Psoas muscle (tissue), 8 donors: ENCODE measurements around the gene CCDC60. TPM values are rescaled to one million over a fixed set of nuclear protein-coding genes. Genes with fewer than 3 reads are reported as not detected.

ENCODE experiments used
- ATAC-seq, 4 donors: fragments of 200-7000 bp; cut with Tn5 transposase; one replicate each; pipeline ENCODE4 v1.9.1; 2020; ENCODE audit warnings: moderate library complexity in 3 of 4, mild to moderate bottlenecking in 2 of 4
- DNase-seq, 2 donors: peaks; one replicate each; pipeline ENCODE4 v3.0.0-alpha.2; 2020
- H3K27ac ChIP-seq: fragments of 200-600 bp; one replicate; pipeline ENCODE4 v1.8.0; 2022
- H3K27me3 ChIP-seq, 3 donors: fragments of 200-600 bp in 1 of 3; one replicate each; pipeline versions ENCODE4 v1.6.1 to v1.8.0; 2013 to 2022; ENCODE audit warnings: low read length in 2 of 3, mild to moderate bottlenecking in 2 of 3, moderate library complexity in 1 of 3; ENCODE audit not compliant: insufficient read depth in 3 of 3
- H3K36me3 ChIP-seq, 2 donors: fragments of 200-600 bp in 1 of 2; one replicate each; pipeline versions ENCODE4 v1.6.1 to v1.8.0; 2013 to 2022; ENCODE audit warnings: low read depth in 1 of 2, mild to moderate bottlenecking in 1 of 2, moderate library complexity in 1 of 2; ENCODE audit not compliant: insufficient read depth in 1 of 2
- H3K4me1 ChIP-seq: fragments of 200-600 bp; one replicate; pipeline ENCODE4 v1.8.0; 2022
- H3K4me3 ChIP-seq: fragments of 200-600 bp; one replicate; pipeline ENCODE4 v1.8.0; 2022; ENCODE audit warnings: mild to moderate bottlenecking
- H3K9me3 ChIP-seq: fragments of 200-600 bp; one replicate; pipeline ENCODE4 v1.8.0; 2022
- WGBS, 3 donors: extraction: QIAGEN DNeasy Blood & Tissue Kit; methylation state at CpG; one replicate each; pipeline versions ENCODE4 v1.1.6 to v1.1.7; 2013; 5-methylcytosine and 5-hydroxymethylcytosine counted together
- intact Hi-C, 2 donors: fragments of 100-400 bp; cut with DNase I; formaldehyde crosslinking; loops; one replicate each; pipeline versions ENCODE4 v1.11.0 to v1.14.2; 2022
- polyA plus RNA-seq, 3 donors: library from polyadenylated mRNA; stranded (reverse); fragments of 200-250 nt; gene quantifications; one replicate each; pipeline ENCODE4 v1.2.3, GENCODE V29; 2013
- total RNA-seq, 4 donors: library from RNA; stranded (reverse); fragmentation: NEBNext Ultra II Directional in 2 of 4; extraction: Animal tissue kit (Norgen Biotek cat#: 25700) in 2 of 4; gene quantifications; one replicate each; pipeline versions ENCODE4 v1.2.1 to v1.2.4, GENCODE V29; 2021 to 2023
- TF ChIP-seq, protein P1 (sequence below): fragments of 200-600 bp; IDR thresholded peaks from one replicate; pipeline ENCODE4 v1.8.0; 2022; ENCODE audit warnings: antibody characterized with exemption
- donor health status: healthy with polysubstance abuse.
- donor health status: DM: no; HTN: no; CAD: no; lungs with moderate emphysema.
- donor health status: Bipolar disorder and iron deficiency.
- donor health status: healthy.
- donor health status: DM: yes; HTN: yes; CAD: no.
- donor health status: DM: no; HTN: no; CAD: no.
- donor health status: DM: no; HTN: no; CAD: no.
- donor health status: DM: yes; HTN: yes; CAD: no.

Gene CCDC60
- total and polyA plus RNA-seq, 7 donors = not detected

GRCh38 chr12:119393677-119394076 is 59.1 kb downstream of the CCDC60 start:
- DNase-seq = no peak
- Histone ChIP-seq H3K9me3 (no peaks in the 10 kb centered on the region), H3K27ac (no peak overlapping the region), H3K4me1 (no peaks in the 10 kb centered on the region), H3K4me3 (no peak overlapping the region), H3K27me3 (peaks cover 0 to 6% (median 0%) of the 10 kb centered on the region in 3 donors), H3K36me3 (no peaks in the 10 kb centered on the region)
- intact Hi-C loops = no loop called here
- ATAC-seq = no peak
- TF ChIP-seq, protein P1, sequence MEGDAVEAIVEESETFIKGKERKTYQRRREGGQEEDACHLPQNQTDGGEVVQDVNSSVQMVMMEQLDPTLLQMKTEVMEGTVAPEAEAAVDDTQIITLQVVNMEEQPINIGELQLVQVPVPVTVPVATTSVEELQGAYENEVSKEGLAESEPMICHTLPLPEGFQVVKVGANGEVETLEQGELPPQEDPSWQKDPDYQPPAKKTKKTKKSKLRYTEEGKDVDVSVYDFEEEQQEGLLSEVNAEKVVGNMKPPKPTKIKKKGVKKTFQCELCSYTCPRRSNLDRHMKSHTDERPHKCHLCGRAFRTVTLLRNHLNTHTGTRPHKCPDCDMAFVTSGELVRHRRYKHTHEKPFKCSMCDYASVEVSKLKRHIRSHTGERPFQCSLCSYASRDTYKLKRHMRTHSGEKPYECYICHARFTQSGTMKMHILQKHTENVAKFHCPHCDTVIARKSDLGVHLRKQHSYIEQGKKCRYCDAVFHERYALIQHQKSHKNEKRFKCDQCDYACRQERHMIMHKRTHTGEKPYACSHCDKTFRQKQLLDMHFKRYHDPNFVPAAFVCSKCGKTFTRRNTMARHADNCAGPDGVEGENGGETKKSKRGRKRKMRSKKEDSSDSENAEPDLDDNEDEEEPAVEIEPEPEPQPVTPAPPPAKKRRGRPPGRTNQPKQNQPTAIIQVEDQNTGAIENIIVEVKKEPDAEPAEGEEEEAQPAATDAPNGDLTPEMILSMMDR = no peak
- WGBS, 3 donors = 36 to 58% (median 57%) methylated on average over 4 of the region's 4 CpGs

GRCh38 chr12:119397540-119397939 is 63.0 kb downstream of the CCDC60 start:
- no peaks in the 10 kb centered on the region for H3K36me3 ChIP-seq
- no peaks in the 10 kb centered on the region for H3K4me1 ChIP-seq
- TF ChIP-seq, protein P1 = no peak
- H3K9me3 ChIP-seq = no peaks in the 10 kb centered on the region
- 84 to 97% (median 89%) methylated on average over 6 to 10 of the region's 10 CpGs for WGBS, 3 donors
- H3K27ac ChIP-seq = no peak overlapping the region
- intact Hi-C loops = no loop called here
- DNase-seq = no peak
- no peak overlapping the region for H3K4me3 ChIP-seq
- ATAC-seq = no peak
- peaks cover 0 to 6% (median 0%) of the 10 kb centered on the region in 3 donors for H3K27me3 ChIP-seq

GRCh38 chr12:119398190-119398589 is 63.7 kb downstream of the CCDC60 start:
- 93 to 100% (median 98%) methylated on average over 14 to 24 of the region's 24 CpGs for WGBS, 3 donors
- peaks cover 0 to 6% (median 0%) of the 10 kb centered on the region in 3 donors for H3K27me3 ChIP-seq
- H3K9me3 ChIP-seq = no peaks in the 10 kb centered on the region
- H3K27ac ChIP-seq = no peak overlapping the region
- intact Hi-C loops = no loop called here
- H3K4me3 ChIP-seq = no peak overlapping the region
- H3K4me1 ChIP-seq = no peaks in the 10 kb centered on the region
- TF ChIP-seq, protein P1 = no peak
- DNase-seq = no peak
- no peak for ATAC-seq
- H3K36me3 ChIP-seq = no peaks in the 10 kb centered on the region

DNA sequence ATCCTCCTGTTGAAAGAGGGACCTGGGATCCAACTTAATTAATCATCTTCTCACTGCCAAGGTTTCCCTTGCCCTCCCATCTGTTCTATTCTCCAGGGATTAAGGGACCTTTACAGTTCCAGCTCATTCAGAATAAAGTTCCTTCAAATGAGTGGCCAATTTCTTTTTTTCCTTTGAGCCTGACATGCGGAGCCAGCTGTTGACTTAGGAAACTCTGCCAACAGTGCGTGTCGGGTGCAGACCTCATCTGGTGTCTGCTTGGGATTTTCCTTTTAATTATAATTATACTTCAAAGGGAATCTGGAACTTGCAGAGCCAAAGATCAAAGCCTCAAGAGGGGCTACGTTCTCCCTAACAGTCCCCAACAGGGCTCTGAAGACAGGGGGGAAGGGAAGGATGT is 64.8 kb downstream of the CCDC60 start:
- Histone ChIP-seq H3K27ac (no peak overlapping the region), H3K4me1 (no peaks in the 10 kb centered on the region), H3K9me3 (no peaks in the 10 kb centered on the region), H3K4me3 (no peak overlapping the region), H3K27me3 (peaks cover 0 to 7% (median 2%) of the 10 kb centered on the region in 3 donors), H3K36me3 (no peaks in the 10 kb centered on the region)
- ATAC-seq (no peak), DNase-seq (no peak)
- TF ChIP-seq, protein P1 = no peak
- 25 to 33% (median 25%) methylated on average over 4 of the region's 4 CpGs for WGBS, 3 donors
- intact Hi-C loops = no loop called here

DNA sequence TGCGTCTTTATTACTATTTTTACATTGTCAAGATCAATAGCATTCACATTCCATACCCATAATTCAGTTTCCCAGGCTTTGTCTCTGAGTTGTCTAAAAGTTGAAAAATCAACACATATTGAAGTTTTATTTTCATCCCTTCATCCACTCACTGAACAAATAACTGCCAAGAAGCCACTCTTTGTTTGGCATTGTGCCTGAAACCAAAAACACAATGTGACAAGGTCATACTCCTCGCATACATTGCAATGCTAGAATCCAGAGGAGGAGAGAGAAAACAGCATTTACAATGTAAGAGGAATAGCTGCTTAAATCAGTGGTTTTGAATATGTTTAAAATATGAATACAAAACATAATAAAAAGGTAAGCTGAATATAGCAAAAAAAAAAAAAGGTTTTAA is 71.8 kb downstream of the CCDC60 start:
- H3K9me3 ChIP-seq = no peaks in the 10 kb centered on the region
- 69 to 77% (median 70%) methylated on average over 2 of the region's 2 CpGs for WGBS, 3 donors
- peaks cover 0 to 13% (median 3%) of the 10 kb centered on the region in 3 donors for H3K27me3 ChIP-seq
- no peak overlapping the region for H3K4me3 ChIP-seq
- DNase-seq (no peak), ATAC-seq (no peak)
- no peak overlapping the region for H3K27ac ChIP-seq
- no peaks in the 10 kb centered on the region for H3K4me1 ChIP-seq
- intact Hi-C loops = no loop called here
- no peaks in the 10 kb centered on the region for H3K36me3 ChIP-seq
- TF ChIP-seq, protein P1 = no peak
